SK-N-SH treated with all-trans-retinoic acid at 6 μM for 48 hours (cell line): ENCODE measurements around the gene FBXL16.

Experiments
- ATAC-seq: fragments of 200-7000 bp; cut with Tn5 transposase; 3 replicates; pipeline ENCODE4 v1.9.1; 2020; ENCODE audit warnings: mild to moderate bottlenecking, moderate library complexity
- ARNTL ChIP-seq: fragments of 450-650 bp; formaldehyde crosslinking; IDR thresholded peaks from 2 replicates; pipeline ENCODE4 v1.5.0; 2020; ENCODE audit warnings: low read depth, mild to moderate bottlenecking, moderate library complexity, borderline replicate concordance
- BACH2 ChIP-seq: fragments of 250-450 bp; sonication (Bioruptor Pico); IDR thresholded peaks from 2 replicates; pipeline ENCODE4 v1.9.0; 2021; ENCODE audit warnings: mild to moderate bottlenecking, borderline replicate concordance
- CSDC2 ChIP-seq: fragments of 250-450 bp; sonication (Bioruptor Pico); IDR thresholded peaks from 2 replicates; pipeline ENCODE4 v1.5.0; 2020; ENCODE audit warnings: mild to moderate bottlenecking, moderate library complexity
- GLIS3 ChIP-seq: fragments of 250-450 bp; sonication (Bioruptor Pico); IDR thresholded peaks from 2 replicates; pipeline ENCODE4 v1.5.0; 2020; ENCODE audit warnings: mild to moderate bottlenecking, moderate library complexity
- OSR1 ChIP-seq: fragments of 250-450 bp; sonication (Bioruptor Pico); IDR thresholded peaks from 2 replicates; pipeline ENCODE4 v1.8.0; 2022; ENCODE audit warnings: moderate library complexity, mild to moderate bottlenecking, inconsistent platforms
- PPARA ChIP-seq: fragments of 250-450 bp; sonication (Bioruptor Pico); IDR thresholded peaks from 2 replicates; pipeline ENCODE4 v1.5.0; 2020; ENCODE audit warnings: mild to moderate bottlenecking, borderline replicate concordance
- RARB ChIP-seq: fragments of 250-450 bp; sonication (Bioruptor Pico); IDR thresholded peaks from 2 replicates; pipeline ENCODE4 v1.8.0; 2021; ENCODE audit warnings: mild to moderate bottlenecking, moderate library complexity
- TCF4 ChIP-seq: fragments of 250-450 bp; sonication (Bioruptor Pico); IDR thresholded peaks from 2 replicates; pipeline ENCODE4 v1.8.0; 2021; ENCODE audit warnings: mild to moderate bottlenecking, moderate library complexity, borderline replicate concordance
- TOX ChIP-seq: fragments of 250-450 bp; sonication (Bioruptor Pico); IDR thresholded peaks from 2 replicates; pipeline ENCODE4 v1.8.0; 2021; ENCODE audit warnings: mild to moderate bottlenecking, moderate library complexity, borderline replicate concordance
- ZC3H10 ChIP-seq: fragments of 250-450 bp; sonication (Bioruptor Pico); IDR thresholded peaks from 2 replicates; pipeline ENCODE4 v1.5.1; 2021; ENCODE audit warnings: mild to moderate bottlenecking, moderate library complexity
- ZNF565 ChIP-seq: fragments of 450-650 bp; formaldehyde crosslinking; conservative IDR thresholded peaks from 2 replicates; pipeline ENCODE4 v1.5.0; 2020; ENCODE audit warnings: low read depth, mild to moderate bottlenecking, moderate library complexity
- ZNF8 ChIP-seq: fragments of 450-650 bp; formaldehyde crosslinking; IDR thresholded peaks from 2 replicates; pipeline ENCODE4 v1.5.0; 2020; ENCODE audit warnings: mild to moderate bottlenecking, moderate library complexity
- TF ChIP-seq, protein P1 (sequence below): fragments of 250-450 bp; sonication (Bioruptor Pico); IDR thresholded peaks from 2 replicates; pipeline ENCODE4 v1.5.0; 2020; ENCODE audit warnings: mild to moderate bottlenecking, moderate library complexity
- TF ChIP-seq, protein P2 (sequence below): fragments of 250-450 bp; sonication (Bioruptor Pico); IDR thresholded peaks from 2 replicates; pipeline ENCODE4 v1.5.1; 2021; ENCODE audit warnings: mild to moderate bottlenecking, moderate library complexity
- TF ChIP-seq, protein P3 (sequence below): fragments of 250-450 bp; sonication (Bioruptor Pico); IDR thresholded peaks from 2 replicates; pipeline ENCODE4 v1.5.1; 2020; ENCODE audit warnings: low read depth, mild to moderate bottlenecking, moderate library complexity
- TF ChIP-seq, protein P4 (sequence below): fragments of 250-450 bp; sonication (Bioruptor Pico); IDR thresholded peaks from 2 replicates; pipeline ENCODE4 v1.8.0; 2020; ENCODE audit warnings: mild to moderate bottlenecking, moderate library complexity, borderline replicate concordance

FBXL16 gene

DNA sequence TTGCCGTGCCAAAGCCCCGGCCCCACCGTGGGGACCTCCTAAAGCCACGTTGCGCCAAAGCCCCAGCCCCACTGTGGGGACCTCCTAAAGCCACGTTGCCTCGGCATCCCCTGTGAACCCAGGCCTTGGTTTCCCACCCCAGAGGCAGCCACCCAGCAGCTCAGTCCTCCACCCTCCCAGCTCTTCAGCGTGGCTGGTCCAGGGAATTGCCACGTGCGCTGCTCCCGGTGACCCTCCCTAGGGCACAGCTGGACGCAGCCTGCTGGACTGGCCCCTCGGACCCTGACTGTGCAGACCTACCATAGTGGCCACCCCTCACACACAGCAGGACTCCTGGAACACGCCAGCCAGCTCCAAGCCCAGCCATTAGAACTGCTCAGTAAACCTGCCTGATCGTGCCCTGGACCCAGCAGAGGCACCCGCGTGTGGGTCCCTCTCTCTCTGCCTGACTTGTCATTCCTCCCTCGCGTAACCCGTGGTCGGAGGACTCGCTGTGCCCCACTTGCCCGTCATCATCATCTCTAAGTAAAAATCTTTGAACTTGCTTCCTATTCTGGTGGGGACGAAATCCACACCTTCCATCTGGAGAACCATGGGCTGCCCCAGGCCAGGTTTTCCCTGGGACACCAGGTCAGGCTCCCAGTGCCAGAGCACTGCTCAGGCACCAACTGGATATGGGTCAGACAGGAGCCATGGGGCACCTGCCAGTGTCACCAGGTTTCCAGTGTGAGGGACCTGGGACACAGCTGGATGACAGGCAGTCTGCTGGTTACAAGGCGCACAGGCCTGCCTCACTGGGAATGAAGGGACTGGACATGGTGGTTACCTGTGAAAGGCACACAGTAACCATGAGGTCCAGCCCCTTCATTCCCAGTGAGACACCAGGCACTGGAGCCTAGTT, 29.6 kb upstream of the FBXL16 start:
- TF ChIP-seq, protein P1, sequence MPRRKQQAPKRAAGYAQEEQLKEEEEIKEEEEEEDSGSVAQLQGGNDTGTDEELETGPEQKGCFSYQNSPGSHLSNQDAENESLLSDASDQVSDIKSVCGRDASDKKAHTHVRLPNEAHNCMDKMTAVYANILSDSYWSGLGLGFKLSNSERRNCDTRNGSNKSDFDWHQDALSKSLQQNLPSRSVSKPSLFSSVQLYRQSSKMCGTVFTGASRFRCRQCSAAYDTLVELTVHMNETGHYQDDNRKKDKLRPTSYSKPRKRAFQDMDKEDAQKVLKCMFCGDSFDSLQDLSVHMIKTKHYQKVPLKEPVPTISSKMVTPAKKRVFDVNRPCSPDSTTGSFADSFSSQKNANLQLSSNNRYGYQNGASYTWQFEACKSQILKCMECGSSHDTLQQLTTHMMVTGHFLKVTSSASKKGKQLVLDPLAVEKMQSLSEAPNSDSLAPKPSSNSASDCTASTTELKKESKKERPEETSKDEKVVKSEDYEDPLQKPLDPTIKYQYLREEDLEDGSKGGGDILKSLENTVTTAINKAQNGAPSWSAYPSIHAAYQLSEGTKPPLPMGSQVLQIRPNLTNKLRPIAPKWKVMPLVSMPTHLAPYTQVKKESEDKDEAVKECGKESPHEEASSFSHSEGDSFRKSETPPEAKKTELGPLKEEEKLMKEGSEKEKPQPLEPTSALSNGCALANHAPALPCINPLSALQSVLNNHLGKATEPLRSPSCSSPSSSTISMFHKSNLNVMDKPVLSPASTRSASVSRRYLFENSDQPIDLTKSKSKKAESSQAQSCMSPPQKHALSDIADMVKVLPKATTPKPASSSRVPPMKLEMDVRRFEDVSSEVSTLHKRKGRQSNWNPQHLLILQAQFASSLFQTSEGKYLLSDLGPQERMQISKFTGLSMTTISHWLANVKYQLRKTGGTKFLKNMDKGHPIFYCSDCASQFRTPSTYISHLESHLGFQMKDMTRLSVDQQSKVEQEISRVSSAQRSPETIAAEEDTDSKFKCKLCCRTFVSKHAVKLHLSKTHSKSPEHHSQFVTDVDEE (CRISPR knock-in tag), result no peak
- ATAC-seq, result no peak

DNA sequence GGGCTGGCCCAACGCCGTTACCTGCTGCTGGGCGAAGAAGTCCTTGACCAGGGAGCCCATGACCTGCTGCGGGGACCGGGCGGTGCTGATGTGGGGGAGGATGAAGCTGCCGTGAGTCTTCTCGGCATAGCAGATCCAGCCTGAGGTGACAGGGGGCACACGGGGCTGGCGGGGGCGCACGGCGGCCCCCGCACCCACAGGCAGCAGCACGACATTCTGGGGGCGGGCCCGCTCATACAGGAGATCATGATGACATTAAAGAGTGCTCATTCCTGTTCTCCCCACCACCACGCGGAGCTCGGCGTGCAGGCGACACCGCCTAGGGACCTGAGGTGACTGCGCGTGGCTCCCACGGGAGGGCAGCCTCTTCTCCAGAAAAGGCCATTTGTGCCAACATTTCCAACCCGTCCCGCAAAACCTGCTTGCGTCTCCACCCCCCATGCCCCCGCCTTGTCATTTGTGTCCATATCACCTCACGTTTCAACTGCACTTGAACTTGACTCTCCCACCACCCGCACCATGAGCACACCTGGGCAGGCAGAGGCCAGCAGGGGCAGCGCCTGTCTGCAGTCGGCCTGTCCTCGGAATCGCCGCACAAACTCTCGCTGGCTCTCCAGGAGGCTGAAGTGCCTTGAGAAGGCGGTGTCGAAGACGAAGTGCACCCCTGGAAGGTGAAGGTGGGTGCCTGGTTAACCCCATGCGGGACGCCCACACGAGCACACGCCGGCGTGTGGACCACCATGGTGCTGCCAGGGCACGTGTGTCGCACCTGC, 28.8 kb upstream of the FBXL16 start:
- no peak for TF ChIP-seq TCF4
- no peak for TF ChIP-seq OSR1
- TF ChIP-seq, protein P2, sequence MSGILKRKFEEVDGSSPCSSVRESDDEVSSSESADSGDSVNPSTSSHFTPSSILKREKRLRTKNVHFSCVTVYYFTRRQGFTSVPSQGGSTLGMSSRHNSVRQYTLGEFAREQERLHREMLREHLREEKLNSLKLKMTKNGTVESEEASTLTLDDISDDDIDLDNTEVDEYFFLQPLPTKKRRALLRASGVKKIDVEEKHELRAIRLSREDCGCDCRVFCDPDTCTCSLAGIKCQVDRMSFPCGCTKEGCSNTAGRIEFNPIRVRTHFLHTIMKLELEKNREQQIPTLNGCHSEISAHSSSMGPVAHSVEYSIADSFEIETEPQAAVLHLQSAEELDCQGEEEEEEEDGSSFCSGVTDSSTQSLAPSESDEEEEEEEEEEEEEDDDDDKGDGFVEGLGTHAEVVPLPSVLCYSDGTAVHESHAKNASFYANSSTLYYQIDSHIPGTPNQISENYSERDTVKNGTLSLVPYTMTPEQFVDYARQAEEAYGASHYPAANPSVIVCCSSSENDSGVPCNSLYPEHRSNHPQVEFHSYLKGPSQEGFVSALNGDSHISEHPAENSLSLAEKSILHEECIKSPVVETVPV (CRISPR knock-in tag), result no peak
- TF ChIP-seq ZNF565 (CRISPR knock-in tag), result no peak
- TF ChIP-seq CSDC2 (CRISPR knock-in tag), result no peak
- no peak for TF ChIP-seq RARB (CRISPR knock-in tag)
- TF ChIP-seq TOX (CRISPR knock-in tag), result no peak
- no peak for TF ChIP-seq BACH2 (CRISPR knock-in tag)
- no peak for TF ChIP-seq ZC3H10 (CRISPR knock-in tag)
- TF ChIP-seq, protein P3, sequence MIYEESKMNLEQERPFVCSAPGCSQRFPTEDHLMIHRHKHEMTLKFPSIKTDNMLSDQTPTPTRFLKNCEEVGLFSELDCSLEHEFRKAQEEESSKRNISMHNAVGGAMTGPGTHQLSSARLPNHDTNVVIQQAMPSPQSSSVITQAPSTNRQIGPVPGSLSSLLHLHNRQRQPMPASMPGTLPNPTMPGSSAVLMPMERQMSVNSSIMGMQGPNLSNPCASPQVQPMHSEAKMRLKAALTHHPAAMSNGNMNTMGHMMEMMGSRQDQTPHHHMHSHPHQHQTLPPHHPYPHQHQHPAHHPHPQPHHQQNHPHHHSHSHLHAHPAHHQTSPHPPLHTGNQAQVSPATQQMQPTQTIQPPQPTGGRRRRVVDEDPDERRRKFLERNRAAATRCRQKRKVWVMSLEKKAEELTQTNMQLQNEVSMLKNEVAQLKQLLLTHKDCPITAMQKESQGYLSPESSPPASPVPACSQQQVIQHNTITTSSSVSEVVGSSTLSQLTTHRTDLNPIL, result no peak
- no peak for TF ChIP-seq PPARA (CRISPR knock-in tag)
- TF ChIP-seq ZNF8, result no peak
- TF ChIP-seq ARNTL (CRISPR knock-in tag), result no peak
- TF ChIP-seq, protein P4, sequence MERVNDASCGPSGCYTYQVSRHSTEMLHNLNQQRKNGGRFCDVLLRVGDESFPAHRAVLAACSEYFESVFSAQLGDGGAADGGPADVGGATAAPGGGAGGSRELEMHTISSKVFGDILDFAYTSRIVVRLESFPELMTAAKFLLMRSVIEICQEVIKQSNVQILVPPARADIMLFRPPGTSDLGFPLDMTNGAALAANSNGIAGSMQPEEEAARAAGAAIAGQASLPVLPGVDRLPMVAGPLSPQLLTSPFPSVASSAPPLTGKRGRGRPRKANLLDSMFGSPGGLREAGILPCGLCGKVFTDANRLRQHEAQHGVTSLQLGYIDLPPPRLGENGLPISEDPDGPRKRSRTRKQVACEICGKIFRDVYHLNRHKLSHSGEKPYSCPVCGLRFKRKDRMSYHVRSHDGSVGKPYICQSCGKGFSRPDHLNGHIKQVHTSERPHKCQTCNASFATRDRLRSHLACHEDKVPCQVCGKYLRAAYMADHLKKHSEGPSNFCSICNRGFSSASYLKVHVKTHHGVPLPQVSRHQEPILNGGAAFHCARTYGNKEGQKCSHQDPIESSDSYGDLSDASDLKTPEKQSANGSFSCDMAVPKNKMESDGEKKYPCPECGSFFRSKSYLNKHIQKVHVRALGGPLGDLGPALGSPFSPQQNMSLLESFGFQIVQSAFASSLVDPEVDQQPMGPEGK (CRISPR knock-in tag), result no peak
- TF ChIP-seq GLIS3, result no peak
- TF ChIP-seq, protein P1 (CRISPR knock-in tag), result no peak
- ATAC-seq, result no peak
